ENCODE data around the gene RAPGEF4. TPM values are rescaled to one million over a fixed set of nuclear protein-coding genes. Genes with fewer than 3 reads are reported as not detected.

Gene RAPGEF4
- total RNA-seq, 4 donors from 2014 or later, result 16.1 to 26.2 (median 21.3) TPM

GRCh38 chr2:172955587-172955986 is 219.9 kb downstream of the RAPGEF4 start:
- no peaks in the 10 kb centered on the region for H3K9me3 ChIP-seq
- no peaks in the 10 kb centered on the region for H3K27me3 ChIP-seq
- no peak for DNase-seq
- no peaks in the 10 kb centered on the region for H3K4me1 ChIP-seq
- no peak overlapping the region for H3K27ac ChIP-seq
- TF ChIP-seq POLR2A (IDR thresholded peaks at IDR 0.05) (no peak), CTCF (IDR thresholded peaks at IDR 0.05) (no peak)
- intact Hi-C loops (cut with DNase I; ENCODE audit: low total_unique reads), result no loop called here
- no peak overlapping the region for H3K4me3 ChIP-seq
- no peaks in the 10 kb centered on the region for H3K36me3 ChIP-seq

- H3K27me3 ChIP-seq, result no peaks in the 10 kb centered on the region
- H3K4me1 ChIP-seq, result no peaks in the 10 kb centered on the region
- TF ChIP-seq CTCF (IDR thresholded peaks at IDR 0.05) (no peak), POLR2A (IDR thresholded peaks at IDR 0.05) (no peak)
- no peak overlapping the region for H3K27ac ChIP-seq
- DNase-seq, result no peak
- no peaks in the 10 kb centered on the region for H3K9me3 ChIP-seq
- no peaks in the 10 kb centered on the region for H3K36me3 ChIP-seq
- intact Hi-C loops (cut with DNase I; ENCODE audit: low total_unique reads), result no loop called here
- no peak overlapping the region for H3K4me3 ChIP-seq
Measured at GRCh38 chr2:172957734-172958133, 222.1 kb downstream of the RAPGEF4 start.

GRCh38 chr2:172962082-172962481 is 226.4 kb downstream of the RAPGEF4 start:
- TF ChIP-seq POLR2A (IDR thresholded peaks at IDR 0.05) (no peak), CTCF (IDR thresholded peaks at IDR 0.05) (no peak)
- no peak for DNase-seq
- Histone ChIP-seq H3K9me3 (no peaks in the 10 kb centered on the region), H3K36me3 (no peaks in the 10 kb centered on the region), H3K4me3 (no peak overlapping the region), H3K27ac (no peak overlapping the region), H3K27me3 (no peaks in the 10 kb centered on the region), H3K4me1 (no peaks in the 10 kb centered on the region)
- intact Hi-C loops (cut with DNase I; ENCODE audit: low total_unique reads), result no loop called here

GRCh38 chr2:172962824-172963223 is 227.2 kb downstream of the RAPGEF4 start:
- H3K27me3 ChIP-seq, result no peaks in the 10 kb centered on the region
- no peak for DNase-seq
- TF ChIP-seq POLR2A (IDR thresholded peaks at IDR 0.05), result no peak
- no peak for TF ChIP-seq CTCF (IDR thresholded peaks at IDR 0.05)
- H3K4me1 ChIP-seq, result no peaks in the 10 kb centered on the region
- H3K36me3 ChIP-seq, result no peaks in the 10 kb centered on the region
- intact Hi-C loops (cut with DNase I; ENCODE audit: low total_unique reads), result no loop called here
- no peak overlapping the region for H3K27ac ChIP-seq
- H3K9me3 ChIP-seq, result no peaks in the 10 kb centered on the region
- no peak overlapping the region for H3K4me3 ChIP-seq

- Histone ChIP-seq H3K9me3 (no peaks in the 10 kb centered on the region), H3K36me3 (no peaks in the 10 kb centered on the region), H3K4me1 (no peaks in the 10 kb centered on the region), H3K27me3 (no peaks in the 10 kb centered on the region), H3K4me3 (no peak overlapping the region), H3K27ac (no peak overlapping the region)
- DNase-seq, result no peak
- intact Hi-C loops (cut with DNase I; ENCODE audit: low total_unique reads), result no loop called here
- TF ChIP-seq CTCF (IDR thresholded peaks at IDR 0.05), result no peak
- TF ChIP-seq POLR2A (IDR thresholded peaks at IDR 0.05), result no peak
Measured at GRCh38 chr2:172964511-172965139, 229.0 kb downstream of the RAPGEF4 start.
